A549 (cell line): ENCODE results near the gene MEIKIN. TPM values are rescaled to one million over a fixed set of nuclear protein-coding genes. Genes with fewer than 3 reads are reported as not detected.

ENCODE experiments used
- ATAC-seq, 2 experiments: fragments of 200-7000 bp in 1 of 2; fragments of >200 bp in 1 of 2; cut with Nextera tagmentation in 1 of 2; cut with Tn5 transposase in 1 of 2; 3 replicates each; pipeline versions ENCODE4 v1.8.0 to v1.9.1; 2018 to 2020; ENCODE audit warnings: mild to moderate bottlenecking in 1 of 2, moderate library complexity in 1 of 2
- CTCF ChIA-PET: fragments of 300-600 bp; sonication (Branson Sonifier 250); formaldehyde crosslinking; extraction: SDS; loops from one replicate; lab custom pipeline; 2021; ENCODE audit warnings: antibody characterized with exemption, inconsistent platforms; lab: Yijun Ruan, JAX
- POLR2A ChIA-PET: fragments of 350-600 bp; formaldehyde crosslinking; extraction: SDS; loops from one replicate; lab custom pipeline; 2021; ENCODE audit warnings: antibody characterized with exemption, inconsistent platforms; lab: Yijun Ruan, JAX
- DNase-seq, 2 experiments: peaks; one replicate each; pipeline versions ENCODE4 v3.0.0 to v3.0.0-alpha.2; 2011 to 2016; ENCODE audit warnings: low read depth in 1 of 2, low spot score in 1 of 2
- FAIRE-seq: peaks from 2 replicates; lab custom pipeline; 2011; peaks lifted over from hg19 to GRCh38; lab: Jason Lieb, UNC
- H3K27ac ChIP-seq, 2 experiments: fragments of >200 bp; sonication (Bioruptor Twin); formaldehyde crosslinking; 3 replicates each; pipeline ENCODE4 v1.5.1; 2016 to 2017
- H3K4me1 ChIP-seq: fragments of >200 bp; sonication (Bioruptor Twin); formaldehyde crosslinking; 3 replicates; pipeline ENCODE4 v1.6.1; 2016
- H3K4me2 ChIP-seq: fragments of >200 bp; sonication (Bioruptor Twin); formaldehyde crosslinking; 3 replicates; pipeline ENCODE4 v1.6.1; 2016
- H3K4me3 ChIP-seq: fragments of >200 bp; sonication (Bioruptor Twin); formaldehyde crosslinking; 3 replicates; pipeline ENCODE4 v1.5.1; 2016
- H3K9me3 ChIP-seq: fragments of >200 bp; sonication (Bioruptor Twin); formaldehyde crosslinking; 3 replicates; pipeline ENCODE4 v1.6.1; 2016
- BHLHE40 ChIP-seq: IDR thresholded peaks from 2 replicates; pipeline ENCODE4 v1.6.1; 2012; ENCODE audit warnings: low read depth, low read length, inconsistent platforms
- CBX2 ChIP-seq: fragments of 200-600 bp; sonication (generic); IDR thresholded peaks from 2 replicates; pipeline ENCODE4 v1.6.1; 2016; ENCODE audit warnings: low read depth, mild to moderate bottlenecking, borderline replicate concordance
- CBX8 ChIP-seq: fragments of 200-600 bp; sonication (generic); IDR thresholded peaks from 2 replicates; pipeline ENCODE4 v1.6.1; 2016
- FOXS1 ChIP-seq: fragments of 250-450 bp; sonication (Bioruptor Pico); IDR thresholded peaks from 2 replicates; pipeline ENCODE4 v1.5.0; 2020; ENCODE audit warnings: mild to moderate bottlenecking, moderate library complexity
- HOXB13 ChIP-seq: fragments of 250-450 bp; sonication (Bioruptor Pico); IDR thresholded peaks from 2 replicates; pipeline ENCODE4 v1.5.0; 2020; ENCODE audit warnings: low read depth, mild to moderate bottlenecking, moderate library complexity
- KDM5A ChIP-seq: fragments of 200-600 bp; sonication (generic); IDR thresholded peaks from 2 replicates; pipeline ENCODE4 v1.6.1; 2016; ENCODE audit warnings: antibody characterized with exemption, mild to moderate bottlenecking
- MAFK ChIP-seq: fragments of 450-650 bp; IDR thresholded peaks from 2 replicates; pipeline ENCODE4 v1.6.1; 2014; ENCODE audit not compliant: partially characterized antibody
- NFE2L2 ChIP-seq: fragments of 150-350 bp; conservative IDR thresholded peaks from 2 replicates; pipeline ENCODE4 v1.6.1; 2014; ENCODE audit warnings: low read length
- NR3C1 ChIP-seq: fragments of >200 bp; sonication (Bioruptor Twin); formaldehyde crosslinking; IDR thresholded peaks from 3 replicates; pipeline ENCODE4 v1.6.1; 2017
- POLR2AphosphoS2 ChIP-seq: conservative IDR thresholded peaks from 2 replicates; pipeline ENCODE4 v1.6.1; 2012; ENCODE audit warnings: low read length, improper control_type of control experiment, inconsistent platforms
- RCOR1 ChIP-seq: fragments of 150-350 bp; IDR thresholded peaks from 2 replicates; pipeline ENCODE4 v1.6.1; 2014; ENCODE audit warnings: antibody characterized with exemption, low read length, low read depth
- SMC3 ChIP-seq: fragments of >200 bp; sonication (Bioruptor Twin); formaldehyde crosslinking; IDR thresholded peaks from 3 replicates; pipeline ENCODE4 v1.6.1; 2018; ENCODE audit warnings: inconsistent platforms
- SREBF2 ChIP-seq: fragments of 450-650 bp; IDR thresholded peaks from 2 replicates; pipeline ENCODE4 v1.6.1; 2014; ENCODE audit warnings: mild to moderate bottlenecking, moderate library complexity
- TFCP2L1 ChIP-seq: fragments of 250-450 bp; sonication (Bioruptor Pico); IDR thresholded peaks from 2 replicates; pipeline ENCODE4 v1.5.0; 2021; ENCODE audit warnings: mild to moderate bottlenecking
- WGBS: methylation state at CpG from one replicate; pipeline ENCODE4 v1.1.6; 2017; ENCODE audit errors: missing lambda C conversion rate; 5-methylcytosine and 5-hydroxymethylcytosine counted together
- polyA plus RNA-seq, 4 experiments: library from polyadenylated mRNA; depleted of rRNA in 3 of 4; stranded (reverse); fragments of >200 nt; fragmentation: RNase III in 1 of 4; extraction: RNeasy Plus Mini Kit Qiagen cat#74134 plus additional on column Dnase treatment in 1 of 4; gene quantifications; 2 replicates in 3 of 4; 3 replicates in 1 of 4; pipeline ENCODE4 v1.2.3, GENCODE V29; 2011 to 2017
- TF ChIP-seq, protein P1 (sequence below): fragments of 200-600 bp; sonication (generic); IDR thresholded peaks from 2 replicates; pipeline ENCODE4 v1.6.1; 2016; ENCODE audit warnings: antibody characterized with exemption, mild to moderate bottlenecking, moderate library complexity
- TF ChIP-seq, protein P2 (sequence below): fragments of 150-350 bp; IDR thresholded peaks from 2 replicates; pipeline ENCODE4 v1.6.1; 2014; ENCODE audit warnings: low read depth, mild to moderate bottlenecking, low read length
- TF ChIP-seq, protein P3 (sequence below): IDR thresholded peaks from 2 replicates; pipeline ENCODE4 v1.6.1; 2012
- TF ChIP-seq, protein P4 (sequence below): fragments of 250-450 bp; sonication (Bioruptor Pico); IDR thresholded peaks from 2 replicates; pipeline ENCODE4 v1.5.0; 2021; ENCODE audit warnings: mild to moderate bottlenecking, moderate library complexity, borderline replicate concordance
- TF ChIP-seq, protein P5 (sequence below): fragments of 250-450 bp; sonication (Bioruptor Pico); IDR thresholded peaks from 2 replicates; pipeline ENCODE4 v1.5.0; 2020; ENCODE audit warnings: low read depth, mild to moderate bottlenecking, moderate library complexity

MEIKIN gene
- polyA plus RNA-seq, 2 of the 4 experiments (the other 2 are of a cell fraction) = not detected

DNA sequence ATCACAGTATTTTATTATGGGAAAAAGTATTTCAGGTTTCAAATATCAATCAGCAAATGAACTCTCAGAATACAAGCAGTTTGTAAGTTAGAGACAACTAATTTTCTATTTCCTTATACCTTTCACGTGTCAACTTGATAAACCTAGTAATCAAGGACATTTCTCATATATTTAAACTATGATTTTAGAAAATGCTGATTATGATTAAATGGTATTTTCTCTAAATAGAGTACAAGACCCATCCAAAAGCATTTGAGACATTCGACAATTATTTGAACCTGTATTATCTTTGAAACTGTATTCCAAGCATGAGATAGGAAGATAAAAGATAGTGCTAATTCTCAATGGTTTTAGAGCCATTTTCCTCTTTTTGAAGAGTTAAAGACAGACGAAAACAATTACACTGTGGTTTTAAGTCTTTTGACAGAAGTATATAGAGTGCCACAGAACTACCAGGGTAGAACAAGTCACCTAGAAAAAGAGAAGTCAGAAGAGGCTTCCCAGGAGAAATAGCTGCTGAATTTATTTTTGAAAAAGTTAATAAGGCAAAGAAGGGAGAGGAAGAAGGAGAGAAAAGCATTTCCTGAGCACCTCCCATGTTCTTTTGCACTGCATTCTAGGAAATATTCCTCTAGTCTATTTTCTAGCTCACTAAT is 5.6 kb downstream of the MEIKIN start:
- no peak for ATAC-seq
- ChIA-PET POLR2A (no interaction called here), CTCF (no interaction called here)

DNA sequence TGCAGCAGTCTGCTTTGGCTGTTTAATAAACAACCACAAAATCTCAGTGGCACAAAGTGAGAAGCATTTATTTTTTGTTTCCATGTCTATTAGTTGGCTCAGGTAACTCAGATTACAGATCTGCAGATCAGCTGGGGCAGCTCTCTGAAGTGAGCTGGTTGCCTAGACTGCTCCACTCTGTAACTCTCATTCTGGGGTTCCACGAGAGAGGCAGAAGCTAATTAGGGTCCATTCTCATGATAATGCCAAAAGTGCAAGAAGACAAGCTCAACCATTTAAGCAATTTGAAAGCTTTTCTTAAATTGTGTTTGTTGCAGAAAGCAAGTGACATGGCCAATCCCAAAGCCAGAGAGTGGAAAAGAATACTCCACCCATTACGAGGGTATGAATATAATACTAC is 13.2 kb downstream of the MEIKIN start:
- 16% methylated on average over 2 of the region's 2 CpGs for WGBS
- Histone ChIP-seq H3K27ac (no peak overlapping the region), H3K4me3 (no peak overlapping the region), H3K9me3 (peaks cover 5% of the 10 kb centered on the region; the same call in 2 of the 3 replicates)
- no peak for FAIRE-seq
- TF ChIP-seq CBX2 = no peak
- no peak for TF ChIP-seq NFE2L2
- no peak for TF ChIP-seq SREBF2
- TF ChIP-seq SMC3 = no peak
- TF ChIP-seq KDM5A = no peak
- TF ChIP-seq RCOR1 = no peak
- no peak for TF ChIP-seq POLR2AphosphoS2
- TF ChIP-seq MAFK = no peak
- TF ChIP-seq, protein P1, sequence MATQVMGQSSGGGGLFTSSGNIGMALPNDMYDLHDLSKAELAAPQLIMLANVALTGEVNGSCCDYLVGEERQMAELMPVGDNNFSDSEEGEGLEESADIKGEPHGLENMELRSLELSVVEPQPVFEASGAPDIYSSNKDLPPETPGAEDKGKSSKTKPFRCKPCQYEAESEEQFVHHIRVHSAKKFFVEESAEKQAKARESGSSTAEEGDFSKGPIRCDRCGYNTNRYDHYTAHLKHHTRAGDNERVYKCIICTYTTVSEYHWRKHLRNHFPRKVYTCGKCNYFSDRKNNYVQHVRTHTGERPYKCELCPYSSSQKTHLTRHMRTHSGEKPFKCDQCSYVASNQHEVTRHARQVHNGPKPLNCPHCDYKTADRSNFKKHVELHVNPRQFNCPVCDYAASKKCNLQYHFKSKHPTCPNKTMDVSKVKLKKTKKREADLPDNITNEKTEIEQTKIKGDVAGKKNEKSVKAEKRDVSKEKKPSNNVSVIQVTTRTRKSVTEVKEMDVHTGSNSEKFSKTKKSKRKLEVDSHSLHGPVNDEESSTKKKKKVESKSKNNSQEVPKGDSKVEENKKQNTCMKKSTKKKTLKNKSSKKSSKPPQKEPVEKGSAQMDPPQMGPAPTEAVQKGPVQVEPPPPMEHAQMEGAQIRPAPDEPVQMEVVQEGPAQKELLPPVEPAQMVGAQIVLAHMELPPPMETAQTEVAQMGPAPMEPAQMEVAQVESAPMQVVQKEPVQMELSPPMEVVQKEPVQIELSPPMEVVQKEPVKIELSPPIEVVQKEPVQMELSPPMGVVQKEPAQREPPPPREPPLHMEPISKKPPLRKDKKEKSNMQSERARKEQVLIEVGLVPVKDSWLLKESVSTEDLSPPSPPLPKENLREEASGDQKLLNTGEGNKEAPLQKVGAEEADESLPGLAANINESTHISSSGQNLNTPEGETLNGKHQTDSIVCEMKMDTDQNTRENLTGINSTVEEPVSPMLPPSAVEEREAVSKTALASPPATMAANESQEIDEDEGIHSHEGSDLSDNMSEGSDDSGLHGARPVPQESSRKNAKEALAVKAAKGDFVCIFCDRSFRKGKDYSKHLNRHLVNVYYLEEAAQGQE = no peak
- no peak for TF ChIP-seq HOXB13 (CRISPR knock-in tag)
- TF ChIP-seq, protein P2, sequence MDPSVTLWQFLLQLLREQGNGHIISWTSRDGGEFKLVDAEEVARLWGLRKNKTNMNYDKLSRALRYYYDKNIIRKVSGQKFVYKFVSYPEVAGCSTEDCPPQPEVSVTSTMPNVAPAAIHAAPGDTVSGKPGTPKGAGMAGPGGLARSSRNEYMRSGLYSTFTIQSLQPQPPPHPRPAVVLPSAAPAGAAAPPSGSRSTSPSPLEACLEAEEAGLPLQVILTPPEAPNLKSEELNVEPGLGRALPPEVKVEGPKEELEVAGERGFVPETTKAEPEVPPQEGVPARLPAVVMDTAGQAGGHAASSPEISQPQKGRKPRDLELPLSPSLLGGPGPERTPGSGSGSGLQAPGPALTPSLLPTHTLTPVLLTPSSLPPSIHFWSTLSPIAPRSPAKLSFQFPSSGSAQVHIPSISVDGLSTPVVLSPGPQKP = no peak
- TF ChIP-seq, protein P3, sequence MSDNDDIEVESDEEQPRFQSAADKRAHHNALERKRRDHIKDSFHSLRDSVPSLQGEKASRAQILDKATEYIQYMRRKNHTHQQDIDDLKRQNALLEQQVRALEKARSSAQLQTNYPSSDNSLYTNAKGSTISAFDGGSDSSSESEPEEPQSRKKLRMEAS = no peak
- no peak for TF ChIP-seq NR3C1
- no peak for TF ChIP-seq FOXS1
- TF ChIP-seq, protein P4, sequence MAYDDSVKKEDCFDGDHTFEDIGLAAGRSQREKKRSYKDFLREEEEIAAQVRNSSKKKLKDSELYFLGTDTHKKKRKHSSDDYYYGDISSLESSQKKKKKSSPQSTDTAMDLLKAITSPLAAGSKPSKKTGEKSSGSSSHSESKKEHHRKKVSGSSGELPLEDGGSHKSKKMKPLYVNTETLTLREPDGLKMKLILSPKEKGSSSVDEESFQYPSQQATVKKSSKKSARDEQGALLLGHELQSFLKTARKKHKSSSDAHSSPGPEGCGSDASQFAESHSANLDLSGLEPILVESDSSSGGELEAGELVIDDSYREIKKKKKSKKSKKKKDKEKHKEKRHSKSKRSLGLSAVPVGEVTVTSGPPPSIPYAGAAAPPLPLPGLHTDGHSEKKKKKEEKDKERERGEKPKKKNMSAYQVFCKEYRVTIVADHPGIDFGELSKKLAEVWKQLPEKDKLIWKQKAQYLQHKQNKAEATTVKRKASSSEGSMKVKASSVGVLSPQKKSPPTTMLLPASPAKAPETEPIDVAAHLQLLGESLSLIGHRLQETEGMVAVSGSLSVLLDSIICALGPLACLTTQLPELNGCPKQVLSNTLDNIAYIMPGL = no peak
- no peak; the same call in 1 of the 2 replicates for TF ChIP-seq CBX8
- TF ChIP-seq, all 56 proteins: peak for 0
- ChIA-PET CTCF (no interaction called here), POLR2A (no interaction called here)
- DNase-seq (no peak), ATAC-seq (no peak)
- Histone ChIP-seq H3K4me1 (no peaks in the 10 kb centered on the region), H3K4me2 (no peak overlapping the region)

More for the DNA sequence above, 5.6 kb downstream of the MEIKIN start:
- Histone ChIP-seq H3K27ac (no peak overlapping the region), H3K4me2 (no peak overlapping the region)
- peak; percentile 36 for FAIRE-seq
- WGBS = 18% methylated on average over 3 of the region's 3 CpGs
- TF ChIP-seq MAFK = peak; percentile 67
- TF ChIP-seq TFCP2L1 = no peak
- TF ChIP-seq, all 56 proteins: peak for 1
- DNase-seq = no peak
- no peaks in the 10 kb centered on the region for H3K4me1 ChIP-seq
- H3K4me3 ChIP-seq = no peak overlapping the region
- H3K9me3 ChIP-seq = no peaks in the 10 kb centered on the region

DNA sequence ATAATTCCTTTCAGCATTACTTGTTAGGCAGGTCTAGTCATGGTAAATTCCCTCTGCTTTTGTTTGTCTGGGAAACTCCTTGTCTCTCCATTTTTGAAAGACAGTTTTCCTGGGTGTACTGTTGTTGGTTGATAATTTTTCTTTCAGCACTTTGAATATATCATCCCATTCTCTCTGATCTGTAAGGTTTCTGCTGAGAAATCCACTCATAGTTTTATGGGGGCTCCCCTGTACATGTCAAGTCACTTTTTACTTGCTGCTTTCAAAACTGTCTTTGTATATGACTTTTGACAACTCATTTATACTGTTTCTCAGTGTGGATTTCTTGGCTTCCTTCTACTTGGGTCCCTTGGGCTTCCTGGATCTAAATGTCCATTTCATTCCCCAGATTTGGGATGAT is 16.5 kb downstream of the MEIKIN start:
- ChIA-PET CTCF (no interaction called here), POLR2A (no interaction called here)
- no peak overlapping the region for H3K27ac ChIP-seq
- ATAC-seq (no peak), FAIRE-seq (no peak), DNase-seq (no peak)
- no peak overlapping the region for H3K4me2 ChIP-seq
- H3K9me3 ChIP-seq = peaks cover 14% of the 10 kb centered on the region
- H3K4me3 ChIP-seq = no peak overlapping the region
- no peaks in the 10 kb centered on the region for H3K4me1 ChIP-seq
- TF ChIP-seq, protein P5, sequence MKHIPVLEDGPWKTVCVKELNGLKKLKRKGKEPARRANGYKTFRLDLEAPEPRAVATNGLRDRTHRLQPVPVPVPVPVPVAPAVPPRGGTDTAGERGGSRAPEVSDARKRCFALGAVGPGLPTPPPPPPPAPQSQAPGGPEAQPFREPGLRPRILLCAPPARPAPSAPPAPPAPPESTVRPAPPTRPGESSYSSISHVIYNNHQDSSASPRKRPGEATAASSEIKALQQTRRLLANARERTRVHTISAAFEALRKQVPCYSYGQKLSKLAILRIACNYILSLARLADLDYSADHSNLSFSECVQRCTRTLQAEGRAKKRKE = no peak
- TF ChIP-seq BHLHE40 = no peak
- TF ChIP-seq, all 56 proteins: peak for 0
